KMS-11 (cell line): Measurements from ENCODE around the gene TMC2.

Source experiments
- H2AFZ ChIP-seq: fragments of 200-600 bp; sonication (generic); 2 replicates; pipeline ENCODE4 v1.6.1; 2016; ENCODE audit warnings: antibody characterized with exemption, mixed run types, low read depth
- H3K27ac ChIP-seq: fragments of 200-600 bp; sonication (generic); 2 replicates; pipeline ENCODE4 v1.6.1; 2016; ENCODE audit warnings: mild to moderate bottlenecking, mixed run types
- H3K27me3 ChIP-seq: fragments of 200-600 bp; sonication (generic); 2 replicates; pipeline ENCODE4 v1.6.1; 2017; ENCODE audit warnings: mild to moderate bottlenecking, low read depth, mixed run types, moderate library complexity; ENCODE audit not compliant: insufficient read depth
- H3K36me3 ChIP-seq: fragments of 200-600 bp; sonication (generic); 2 replicates; pipeline ENCODE4 v1.6.1; 2017; ENCODE audit warnings: mild to moderate bottlenecking, mixed run types; ENCODE audit not compliant: insufficient read depth
- H3K4me1 ChIP-seq: fragments of 200-600 bp; sonication (generic); 2 replicates; pipeline ENCODE4 v1.6.1; 2016; ENCODE audit warnings: mild to moderate bottlenecking, low read depth, mixed run types; ENCODE audit not compliant: poor library complexity, severe bottlenecking
- H3K4me2 ChIP-seq: fragments of 200-600 bp; sonication (generic); 2 replicates; pipeline ENCODE4 v1.7.0; 2016; ENCODE audit warnings: mild to moderate bottlenecking, mixed run types
- H3K4me3 ChIP-seq: fragments of 200-600 bp; sonication (generic); IDR thresholded peaks from 2 replicates; pipeline ENCODE4 v1.6.1; 2017; ENCODE audit warnings: low read depth, low read length, mixed read lengths; ENCODE audit not compliant: insufficient read depth
- H3K79me2 ChIP-seq: fragments of 200-600 bp; sonication (generic); 2 replicates; pipeline ENCODE4 v1.6.1; 2016; ENCODE audit warnings: low read depth, mixed run types; ENCODE audit not compliant: insufficient read depth
- H3K9ac ChIP-seq: fragments of 200-600 bp; sonication (generic); 2 replicates; pipeline ENCODE4 v1.6.1; 2016; ENCODE audit warnings: mild to moderate bottlenecking, mixed run types
- H4K20me1 ChIP-seq: fragments of 200-600 bp; sonication (generic); 2 replicates; pipeline ENCODE4 v1.6.1; 2016; ENCODE audit warnings: mild to moderate bottlenecking, mixed run types; ENCODE audit not compliant: insufficient read depth
- TF ChIP-seq, protein P1 (sequence below): fragments of 200-600 bp; sonication (generic); conservative IDR thresholded peaks from 2 replicates; pipeline ENCODE4 v1.6.1; 2017; ENCODE audit warnings: low read depth, mild to moderate bottlenecking, antibody characterized with exemption, low read length, moderate library complexity, mixed read lengths

The TMC2 gene

DNA sequence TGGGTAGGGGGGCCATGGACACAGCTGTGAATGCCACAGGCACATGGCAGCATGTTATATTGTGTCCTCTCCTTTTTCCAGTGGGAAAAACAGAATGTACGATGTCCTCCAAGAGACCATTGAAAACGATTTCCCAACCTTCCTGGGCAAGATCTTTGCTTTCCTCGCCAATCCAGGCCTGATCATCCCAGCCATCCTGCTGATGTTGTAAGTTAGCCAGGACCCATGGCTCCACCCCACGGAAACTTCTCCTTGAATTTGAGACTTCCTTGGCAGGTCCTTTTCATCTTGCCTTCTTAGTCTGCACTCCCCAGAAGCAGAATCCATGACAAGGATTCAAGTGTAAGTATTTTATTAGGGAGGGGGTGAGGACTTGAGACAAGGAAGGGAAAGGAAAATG is 87.8 kb downstream of the TMC2 start:
- H3K27me3 ChIP-seq = no peaks in the 10 kb centered on the region
- H3K36me3 ChIP-seq = no peaks in the 10 kb centered on the region
- H2AFZ ChIP-seq = no peak overlapping the region
- H3K4me2 ChIP-seq = no peak overlapping the region
- H3K4me3 ChIP-seq = no peak overlapping the region
- TF ChIP-seq, protein P1, sequence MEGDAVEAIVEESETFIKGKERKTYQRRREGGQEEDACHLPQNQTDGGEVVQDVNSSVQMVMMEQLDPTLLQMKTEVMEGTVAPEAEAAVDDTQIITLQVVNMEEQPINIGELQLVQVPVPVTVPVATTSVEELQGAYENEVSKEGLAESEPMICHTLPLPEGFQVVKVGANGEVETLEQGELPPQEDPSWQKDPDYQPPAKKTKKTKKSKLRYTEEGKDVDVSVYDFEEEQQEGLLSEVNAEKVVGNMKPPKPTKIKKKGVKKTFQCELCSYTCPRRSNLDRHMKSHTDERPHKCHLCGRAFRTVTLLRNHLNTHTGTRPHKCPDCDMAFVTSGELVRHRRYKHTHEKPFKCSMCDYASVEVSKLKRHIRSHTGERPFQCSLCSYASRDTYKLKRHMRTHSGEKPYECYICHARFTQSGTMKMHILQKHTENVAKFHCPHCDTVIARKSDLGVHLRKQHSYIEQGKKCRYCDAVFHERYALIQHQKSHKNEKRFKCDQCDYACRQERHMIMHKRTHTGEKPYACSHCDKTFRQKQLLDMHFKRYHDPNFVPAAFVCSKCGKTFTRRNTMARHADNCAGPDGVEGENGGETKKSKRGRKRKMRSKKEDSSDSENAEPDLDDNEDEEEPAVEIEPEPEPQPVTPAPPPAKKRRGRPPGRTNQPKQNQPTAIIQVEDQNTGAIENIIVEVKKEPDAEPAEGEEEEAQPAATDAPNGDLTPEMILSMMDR = no peak
- no peaks in the 10 kb centered on the region for H3K4me1 ChIP-seq
- no peak overlapping the region for H3K9ac ChIP-seq
- no peaks in the 10 kb centered on the region for H3K79me2 ChIP-seq
- H4K20me1 ChIP-seq = no peaks in the 10 kb centered on the region
- H3K27ac ChIP-seq = no peak overlapping the region

DNA sequence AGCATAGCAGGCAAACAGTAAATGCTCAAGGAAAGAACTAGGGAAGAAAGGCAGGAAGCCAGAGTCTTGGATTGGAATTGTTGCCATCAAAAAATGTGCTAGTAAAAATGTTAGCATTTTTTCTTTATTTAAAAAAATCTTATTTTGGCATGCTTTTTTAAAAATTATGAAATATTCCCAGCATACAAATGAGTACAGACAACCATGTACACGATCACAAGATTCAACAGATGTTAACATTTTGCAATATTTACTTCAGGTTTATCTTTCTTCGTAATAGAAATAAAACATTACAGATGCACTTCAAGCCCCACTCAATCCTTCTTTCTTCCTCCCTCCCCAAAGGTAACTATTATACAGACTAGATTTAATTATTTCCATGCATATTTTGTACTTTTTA is 88.7 kb downstream of the TMC2 start:
- Histone ChIP-seq H3K4me2 (no peak overlapping the region), H3K4me1 (no peaks in the 10 kb centered on the region), H3K27me3 (no peaks in the 10 kb centered on the region), H2AFZ (no peak overlapping the region), H3K27ac (no peak overlapping the region), H3K4me3 (no peak overlapping the region), H3K36me3 (no peaks in the 10 kb centered on the region), H3K9ac (no peak overlapping the region), H4K20me1 (no peaks in the 10 kb centered on the region), H3K79me2 (no peaks in the 10 kb centered on the region)
- TF ChIP-seq, protein P1 = no peak

DNA sequence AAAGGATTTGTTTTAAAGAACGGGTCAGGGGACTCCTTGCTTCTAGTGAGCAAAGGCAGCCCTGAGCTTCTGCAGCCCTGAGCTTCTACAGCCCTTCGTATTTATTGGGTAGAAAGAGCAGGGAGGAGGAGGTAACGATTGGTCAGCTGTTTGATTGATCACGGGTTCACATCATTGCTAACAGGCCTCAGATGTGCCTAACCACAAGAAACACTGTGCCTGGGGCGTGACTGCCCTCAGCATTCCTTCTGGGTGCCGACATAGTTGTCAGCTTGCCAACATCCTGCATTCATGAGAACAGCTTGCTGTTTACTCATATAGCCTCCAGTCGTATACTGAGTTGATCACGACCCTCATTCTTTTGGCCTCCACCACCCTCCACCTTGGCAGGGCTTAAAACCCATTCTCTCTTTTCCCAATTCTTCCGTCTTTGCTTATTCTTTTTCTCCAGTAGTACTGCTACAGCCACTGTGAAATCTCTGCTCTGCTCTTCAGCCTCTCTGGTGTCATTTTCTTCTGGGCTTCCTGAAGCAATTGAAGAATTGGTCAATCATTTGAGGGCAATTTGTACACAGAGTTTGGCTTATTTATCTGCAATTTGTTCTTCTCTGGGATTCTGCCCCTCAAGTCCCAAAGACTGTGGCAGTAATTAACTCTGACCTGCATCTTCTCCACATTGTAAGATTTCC is 90.6 kb downstream of the TMC2 start:
- Histone ChIP-seq H3K27me3 (no peaks in the 10 kb centered on the region), H3K4me2 (no peak overlapping the region), H3K4me3 (no peak overlapping the region), H3K36me3 (no peaks in the 10 kb centered on the region), H3K4me1 (no peaks in the 10 kb centered on the region), H4K20me1 (no peaks in the 10 kb centered on the region), H3K79me2 (no peaks in the 10 kb centered on the region), H3K27ac (no peak overlapping the region), H2AFZ (no peak overlapping the region), H3K9ac (no peak overlapping the region)
- TF ChIP-seq, protein P1 = no peak

DNA sequence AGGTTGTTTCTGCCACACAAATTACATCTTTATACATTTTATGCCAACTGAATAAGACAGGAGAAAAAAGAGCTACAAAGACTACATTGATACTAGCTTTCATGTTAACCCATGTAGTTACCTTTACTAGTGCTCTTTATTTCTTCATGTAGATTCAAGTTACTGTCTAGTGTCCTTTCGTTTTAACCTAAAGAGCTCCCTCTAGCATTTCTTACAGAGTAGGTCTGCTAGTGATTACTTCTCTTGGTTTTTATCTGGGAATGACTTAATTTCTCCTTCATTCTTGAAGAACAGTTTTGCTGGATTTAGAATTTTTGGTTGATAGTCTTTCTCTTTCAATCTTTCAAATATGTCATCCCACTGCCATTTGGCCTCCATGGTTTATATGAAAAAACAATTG is 94.9 kb downstream of the TMC2 start:
- Histone ChIP-seq H3K36me3 (no peaks in the 10 kb centered on the region), H3K79me2 (no peaks in the 10 kb centered on the region), H3K27ac (no peak overlapping the region), H3K4me1 (no peaks in the 10 kb centered on the region), H3K9ac (no peak overlapping the region), H3K4me2 (no peak overlapping the region), H4K20me1 (no peaks in the 10 kb centered on the region), H2AFZ (no peak overlapping the region), H3K27me3 (no peaks in the 10 kb centered on the region), H3K4me3 (no peak overlapping the region)
- TF ChIP-seq, protein P1 = no peak
